HepG2 (cell line): ENCODE measurements around the gene HNRNPC. TPM values are rescaled to one million over a fixed set of nuclear protein-coding genes. Genes with fewer than 3 reads are reported as not detected.

Experiments
- ARNTL ChIP-seq: sonication (generic); formaldehyde crosslinking; IDR thresholded peaks from 2 replicates; pipeline ENCODE4 v1.4.0; 2020; ENCODE audit warnings: mild to moderate bottlenecking, missing genetic modification reagents
- BCLAF1 ChIP-seq: fragments of 450-650 bp; IDR thresholded peaks from 2 replicates; pipeline ENCODE4 v1.6.1; 2017; ENCODE audit warnings: mild to moderate bottlenecking
- CEBPG ChIP-seq: IDR thresholded peaks from 2 replicates; pipeline ENCODE4 v1.6.1; 2016
- DDIT3 ChIP-seq: sonication (generic); formaldehyde crosslinking; IDR thresholded peaks from 2 replicates; pipeline ENCODE4 v1.4.0; 2020; ENCODE audit warnings: mild to moderate bottlenecking, missing genetic modification reagents
- ELK4 ChIP-seq: sonication (generic); formaldehyde crosslinking; IDR thresholded peaks from 2 replicates; pipeline ENCODE4 v1.9.0; 2021; ENCODE audit warnings: missing genetic modification reagents, borderline replicate concordance
- IKZF4 ChIP-seq: sonication (generic); formaldehyde crosslinking; IDR thresholded peaks from 2 replicates; pipeline ENCODE4 v1.5.1; 2020; ENCODE audit warnings: borderline replicate concordance, mild to moderate bottlenecking, low read depth, missing genetic modification reagents; ENCODE audit errors: not compliant biosample characterization
- NFRKB ChIP-seq: fragments of 450-650 bp; IDR thresholded peaks from 2 replicates; pipeline ENCODE4 v1.6.1; 2017
- NKX3-1 ChIP-seq: sonication (generic); formaldehyde crosslinking; IDR thresholded peaks from 2 replicates; pipeline ENCODE4 v1.5.0; 2020; ENCODE audit warnings: missing genetic modification reagents
- PHB2 ChIP-seq: fragments of 450-650 bp; IDR thresholded peaks from 2 replicates; pipeline ENCODE4 v1.6.1; 2018; ENCODE audit not compliant: partially characterized antibody
- RARG ChIP-seq: sonication (generic); formaldehyde crosslinking; IDR thresholded peaks from 2 replicates; pipeline ENCODE4 v1.4.0; 2020; ENCODE audit warnings: low read depth, mild to moderate bottlenecking, missing genetic modification reagents
- RFXANK ChIP-seq: IDR thresholded peaks from 2 replicates; pipeline ENCODE4 v1.6.1; 2016
- SMAD1 ChIP-seq: sonication (generic); formaldehyde crosslinking; IDR thresholded peaks from 2 replicates; pipeline ENCODE4 v1.4.0; 2020; ENCODE audit warnings: missing genetic modification reagents, low read depth, mild to moderate bottlenecking, borderline replicate concordance
- SMAD9 ChIP-seq: sonication (generic); formaldehyde crosslinking; IDR thresholded peaks from 2 replicates; pipeline ENCODE4 v1.5.1; 2020; ENCODE audit warnings: mild to moderate bottlenecking, missing genetic modification reagents
- TFE3 ChIP-seq: IDR thresholded peaks from 2 replicates; pipeline ENCODE4 v1.6.1; 2016
- ZBTB21 ChIP-seq: sonication (generic); formaldehyde crosslinking; IDR thresholded peaks from 2 replicates; pipeline ENCODE4 v1.4.0; 2020; ENCODE audit warnings: missing genetic modification reagents
- ZBTB39 ChIP-seq: sonication (generic); formaldehyde crosslinking; IDR thresholded peaks from 2 replicates; pipeline ENCODE4 v1.5.0; 2020; ENCODE audit warnings: missing genetic modification reagents
- ZFP36L2 ChIP-seq: sonication (generic); formaldehyde crosslinking; IDR thresholded peaks from 2 replicates; pipeline ENCODE4 v1.4.0; 2020; ENCODE audit warnings: missing genetic modification reagents
- ZNF180 ChIP-seq: sonication (generic); formaldehyde crosslinking; IDR thresholded peaks from 2 replicates; pipeline ENCODE4 v1.4.0; 2020; ENCODE audit warnings: low read depth, missing genetic modification reagents, borderline replicate concordance
- ZNF563 ChIP-seq: sonication (generic); formaldehyde crosslinking; IDR thresholded peaks from 2 replicates; pipeline ENCODE4 v1.8.0; 2022; ENCODE audit warnings: mild to moderate bottlenecking, moderate library complexity, missing genetic modification reagents
- ZNF567 ChIP-seq: sonication (generic); formaldehyde crosslinking; IDR thresholded peaks from 2 replicates; pipeline ENCODE4 v1.8.1; 2023; ENCODE audit warnings: mild to moderate bottlenecking, missing genetic modification reagents, borderline replicate concordance
- ZNF607 ChIP-seq: sonication (generic); formaldehyde crosslinking; IDR thresholded peaks from 2 replicates; pipeline ENCODE4 v1.5.1; 2020; ENCODE audit warnings: missing genetic modification reagents, mild to moderate bottlenecking, borderline replicate concordance
- ZNF616 ChIP-seq: sonication (generic); formaldehyde crosslinking; IDR thresholded peaks from 2 replicates; pipeline ENCODE4 v1.5.0; 2020; ENCODE audit warnings: low read depth, mild to moderate bottlenecking, missing genetic modification reagents
- ZNF883 ChIP-seq: sonication (generic); formaldehyde crosslinking; IDR thresholded peaks from 2 replicates; pipeline ENCODE4 v1.5.1; 2020; ENCODE audit warnings: mild to moderate bottlenecking, missing genetic modification reagents; ENCODE audit errors: not compliant biosample characterization
- polyA plus RNA-seq, 8 experiments: library from polyadenylated mRNA; depleted of rRNA in 3 of 8; stranded (reverse) in 7 of 8; unstranded in 1 of 8; fragments of >200 nt; fragmentation: Illumina TruSeq in 4 of 8; extraction: Trizol in 4 of 8; gene quantifications; 2 replicates each; pipeline versions ENCODE4 v1.2.1 to v1.2.3, GENCODE V29; 2011 to 2016; ENCODE audit warnings: low read depth in 4 of 8, missing spikeins in 1 of 8, mixed read lengths in 1 of 8; ENCODE audit not compliant: insufficient read depth in 1 of 8
- total RNA-seq, 5 experiments: library from RNA; depleted of rRNA; stranded (reverse); fragments of >200 nt; fragmentation: Illumina TruSeq; extraction: Trizol; gene quantifications; 2 replicates each; pipeline ENCODE4 v1.2.3, GENCODE V29; 2016; ENCODE audit warnings: low read depth in 1 of 5

HNRNPC gene
- total and polyA plus RNA-seq, 2 of the 13 experiments (the other 11 are each of a cell fraction or from before 2014, with no cell fraction given), result 628 to 1,099 TPM

- TF ChIP-seq PHB2 (no peak), ZNF180 (CRISPR knock-in tag) (no peak), RARG (CRISPR knock-in tag) (no peak), CEBPG (CRISPR knock-in tag) (peak; percentile 42; the same call in 1 of the 2 replicates), ZNF883 (CRISPR knock-in tag) (no peak), SMAD9 (CRISPR knock-in tag) (no peak), ELK4 (CRISPR knock-in tag) (no peak), NKX3-1 (CRISPR knock-in tag) (no peak), ZNF563 (CRISPR knock-in tag) (no peak), TFE3 (CRISPR knock-in tag) (no peak), ZNF567 (CRISPR knock-in tag) (no peak), DDIT3 (CRISPR knock-in tag) (no peak), ARNTL (CRISPR knock-in tag) (no peak), ZNF607 (CRISPR knock-in tag) (no peak), ZNF616 (CRISPR knock-in tag) (no peak), RFXANK (no peak), BCLAF1 (no peak), NFRKB (no peak), ZBTB21 (CRISPR knock-in tag) (no peak), SMAD1 (no peak), IKZF4 (CRISPR knock-in tag) (no peak), ZBTB39 (CRISPR knock-in tag) (no peak), ZFP36L2 (CRISPR knock-in tag) (no peak)
These were observed 33.0 kb upstream of the HNRNPC start (continued) for GRCh38 chr14:21302013-21302835.
